Fibroblast of lung (primary cell): ENCODE results near the gene ACOT9.

Experiments
- CTCF ChIP-seq, 2 donors: IDR thresholded peaks in 1 of 2; conservative IDR thresholded peaks in 1 of 2; 1 replicate in 1 of 2; 2 replicates in 1 of 2; pipeline ENCODE4 v1.5.1; 2011 to 2012; ENCODE audit warnings: low read length in 2 of 2, control low read depth in 1 of 2, inconsistent platforms in 1 of 2, low read depth in 1 of 2, mild to moderate bottlenecking in 1 of 2
- EZH2 ChIP-seq: IDR thresholded peaks from 2 replicates; pipeline ENCODE4 v1.5.1; 2012; ENCODE audit warnings: low read length, control low read depth, mild to moderate bottlenecking; ENCODE audit errors: missing control alignments

DNA sequence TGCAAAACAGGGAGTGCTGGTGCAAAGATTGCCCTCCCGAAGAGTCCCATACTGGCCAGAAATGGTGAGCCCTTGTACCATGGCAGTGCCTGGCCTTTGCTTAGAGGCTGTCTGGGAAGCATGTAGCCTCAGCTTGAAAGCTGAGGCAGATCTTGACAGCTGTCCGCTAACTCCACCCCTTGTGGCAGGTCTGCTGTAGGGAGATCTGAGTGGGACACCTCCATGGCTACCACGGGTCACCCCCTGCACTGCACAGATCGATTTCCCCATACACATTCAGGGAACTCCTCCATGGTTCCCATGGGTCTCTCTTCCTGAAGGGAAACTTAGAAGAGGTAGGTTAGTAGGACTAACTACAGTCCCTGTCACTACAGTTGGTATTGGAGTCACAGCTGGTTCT is 6.1 kb upstream of the ACOT9 start:
- TF ChIP-seq CTCF (conservative IDR thresholded peaks at IDR 0.05 in 1 of 2, IDR thresholded peaks at IDR 0.05 in 1 of 2; ENCODE audit: low read depth in 1 of 2, low read length in 2 of 2) (no peak), EZH2 (no peak)
